Epithelial cell of esophagus (primary cell): ENCODE results near the gene IL17REL.

Experiments
- DNase-seq: peaks from one replicate; pipeline ENCODE4 v3.0.0; 2010; ENCODE audit warnings: low read depth
- H3K4me3 ChIP-seq: 2 replicates; pipeline ENCODE4 v1.5.1; 2011; ENCODE audit warnings: mild to moderate bottlenecking, low read length, control low read depth
- CTCF ChIP-seq: IDR thresholded peaks from 2 replicates; pipeline ENCODE4 v1.5.1; 2011; ENCODE audit warnings: low read depth, mild to moderate bottlenecking, low read length, control low read depth, inconsistent platforms; ENCODE audit not compliant: insufficient read depth; ENCODE audit errors: missing control alignments

Gene IL17REL

GRCh38 chr22:49954354-49954753 is 58.2 kb downstream of the IL17REL start:
- no peak overlapping the region for H3K4me3 ChIP-seq
- no peak for DNase-seq
- TF ChIP-seq CTCF: no peak

GRCh38 chr22:49953680-49954344 is 58.8 kb downstream of the IL17REL start:
- no peak overlapping the region for H3K4me3 ChIP-seq
- no peak for TF ChIP-seq CTCF
- no peak for DNase-seq

- no peak for DNase-seq
- TF ChIP-seq CTCF: no peak
- no peak overlapping the region for H3K4me3 ChIP-seq
These were observed 59.4 kb downstream of the IL17REL start for GRCh38 chr22:49953027-49953679.

- no peak overlapping the region for H3K4me3 ChIP-seq
- TF ChIP-seq CTCF: no peak
- peak; percentile 58 for DNase-seq
These were observed 60.3 kb downstream of the IL17REL start for GRCh38 chr22:49951986-49952896.

- DNase-seq: no peak
- no peak for TF ChIP-seq CTCF
- H3K4me3 ChIP-seq: no peak overlapping the region
These were observed 60.9 kb downstream of the IL17REL start for GRCh38 chr22:49951678-49951985.

GRCh38 chr22:49951000-49951677 is 61.4 kb downstream of the IL17REL start:
- no peak overlapping the region for H3K4me3 ChIP-seq
- TF ChIP-seq CTCF: no peak
- peak; percentile 93 for DNase-seq
